Measurements from ENCODE around the gene KCNA1.

DNA sequence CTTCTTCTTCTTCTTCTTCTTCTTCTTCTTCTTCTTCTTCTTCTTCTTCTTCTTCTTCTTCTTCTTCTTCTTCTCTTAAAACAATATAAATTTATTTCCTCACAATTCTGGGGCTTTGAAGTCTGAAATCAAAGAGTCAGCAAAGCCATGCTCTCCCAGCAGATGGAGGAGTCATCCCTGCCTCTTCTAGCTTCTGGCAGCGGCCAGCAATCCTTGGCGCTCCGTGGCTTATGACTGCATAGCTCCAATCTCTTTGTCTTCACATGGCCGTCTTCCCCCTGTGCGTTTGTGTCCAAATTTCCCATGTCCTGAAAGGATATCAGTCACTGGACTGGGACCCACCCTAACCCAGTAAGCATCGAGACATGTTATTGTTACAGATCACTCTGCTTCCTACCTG, 22.9 kb downstream of the KCNA1 start:
- TF ChIP-seq, protein P1, sequence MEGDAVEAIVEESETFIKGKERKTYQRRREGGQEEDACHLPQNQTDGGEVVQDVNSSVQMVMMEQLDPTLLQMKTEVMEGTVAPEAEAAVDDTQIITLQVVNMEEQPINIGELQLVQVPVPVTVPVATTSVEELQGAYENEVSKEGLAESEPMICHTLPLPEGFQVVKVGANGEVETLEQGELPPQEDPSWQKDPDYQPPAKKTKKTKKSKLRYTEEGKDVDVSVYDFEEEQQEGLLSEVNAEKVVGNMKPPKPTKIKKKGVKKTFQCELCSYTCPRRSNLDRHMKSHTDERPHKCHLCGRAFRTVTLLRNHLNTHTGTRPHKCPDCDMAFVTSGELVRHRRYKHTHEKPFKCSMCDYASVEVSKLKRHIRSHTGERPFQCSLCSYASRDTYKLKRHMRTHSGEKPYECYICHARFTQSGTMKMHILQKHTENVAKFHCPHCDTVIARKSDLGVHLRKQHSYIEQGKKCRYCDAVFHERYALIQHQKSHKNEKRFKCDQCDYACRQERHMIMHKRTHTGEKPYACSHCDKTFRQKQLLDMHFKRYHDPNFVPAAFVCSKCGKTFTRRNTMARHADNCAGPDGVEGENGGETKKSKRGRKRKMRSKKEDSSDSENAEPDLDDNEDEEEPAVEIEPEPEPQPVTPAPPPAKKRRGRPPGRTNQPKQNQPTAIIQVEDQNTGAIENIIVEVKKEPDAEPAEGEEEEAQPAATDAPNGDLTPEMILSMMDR (IDR thresholded peaks at IDR 0.05; ENCODE audit: insufficient read depth, low read length), result no peak
- TF ChIP-seq, protein P2, sequence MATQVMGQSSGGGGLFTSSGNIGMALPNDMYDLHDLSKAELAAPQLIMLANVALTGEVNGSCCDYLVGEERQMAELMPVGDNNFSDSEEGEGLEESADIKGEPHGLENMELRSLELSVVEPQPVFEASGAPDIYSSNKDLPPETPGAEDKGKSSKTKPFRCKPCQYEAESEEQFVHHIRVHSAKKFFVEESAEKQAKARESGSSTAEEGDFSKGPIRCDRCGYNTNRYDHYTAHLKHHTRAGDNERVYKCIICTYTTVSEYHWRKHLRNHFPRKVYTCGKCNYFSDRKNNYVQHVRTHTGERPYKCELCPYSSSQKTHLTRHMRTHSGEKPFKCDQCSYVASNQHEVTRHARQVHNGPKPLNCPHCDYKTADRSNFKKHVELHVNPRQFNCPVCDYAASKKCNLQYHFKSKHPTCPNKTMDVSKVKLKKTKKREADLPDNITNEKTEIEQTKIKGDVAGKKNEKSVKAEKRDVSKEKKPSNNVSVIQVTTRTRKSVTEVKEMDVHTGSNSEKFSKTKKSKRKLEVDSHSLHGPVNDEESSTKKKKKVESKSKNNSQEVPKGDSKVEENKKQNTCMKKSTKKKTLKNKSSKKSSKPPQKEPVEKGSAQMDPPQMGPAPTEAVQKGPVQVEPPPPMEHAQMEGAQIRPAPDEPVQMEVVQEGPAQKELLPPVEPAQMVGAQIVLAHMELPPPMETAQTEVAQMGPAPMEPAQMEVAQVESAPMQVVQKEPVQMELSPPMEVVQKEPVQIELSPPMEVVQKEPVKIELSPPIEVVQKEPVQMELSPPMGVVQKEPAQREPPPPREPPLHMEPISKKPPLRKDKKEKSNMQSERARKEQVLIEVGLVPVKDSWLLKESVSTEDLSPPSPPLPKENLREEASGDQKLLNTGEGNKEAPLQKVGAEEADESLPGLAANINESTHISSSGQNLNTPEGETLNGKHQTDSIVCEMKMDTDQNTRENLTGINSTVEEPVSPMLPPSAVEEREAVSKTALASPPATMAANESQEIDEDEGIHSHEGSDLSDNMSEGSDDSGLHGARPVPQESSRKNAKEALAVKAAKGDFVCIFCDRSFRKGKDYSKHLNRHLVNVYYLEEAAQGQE (IDR thresholded peaks at IDR 0.05; ENCODE audit: insufficient replicate concordance, low read depth), result no peak
- TF ChIP-seq SPI1 (IDR thresholded peaks at IDR 0.05; ENCODE audit: borderline replicate concordance, low read depth) (no peak), POLR2AphosphoS5 (IDR thresholded peaks at IDR 0.05; ENCODE audit: low read depth) (no peak)

Measured in HL-60 (cell line).